ENCODE measurements around the gene CPN1.

- no peak for TF ChIP-seq CTCF (IDR thresholded peaks at IDR 0.05)
- TF ChIP-seq POLR2A (IDR thresholded peaks at IDR 0.05): no peak
- no peak for TF ChIP-seq EP300 (IDR thresholded peaks at IDR 0.05)
- TF ChIP-seq POLR2AphosphoS5 (IDR thresholded peaks at IDR 0.05): no peak
Observed at GRCh38 chr10:100083623-100084022, 2.0 kb upstream of the CPN1 start.

All from stomach (tissue), 4 donors.